ENCODE results near the gene RNF214. TPM values are rescaled to one million over a fixed set of nuclear protein-coding genes. Genes with fewer than 3 reads are reported as not detected.

RNF214 gene
- total and polyA plus RNA-seq, 2 of the 13 experiments (the other 11 are each of a cell fraction or from before 2014, with no cell fraction given): 10.7 to 12.6 TPM

GRCh38 chr11:117295438-117296137 is 63.1 kb downstream of the RNF214 start:
- H3K27me3 ChIP-seq (ENCODE audit: control insufficient read depth in 1 of 2, insufficient read depth in 2 of 2, low read length in 2 of 2): no peaks in the 10 kb centered on the region
- in situ Hi-C loops (cut with HindIII; ENCODE audit: extremely low pct_ligation_motif_present, low pct_unique_long_range_greater_than_20kb) (no loop called here), intact Hi-C loops (cut with micrococcal nuclease; ENCODE audit: unreplicated experiment) (no loop called here)
- no TSS peak for BruUV-seq (replicated peaks)
- H3K36me3 ChIP-seq (replicated peaks in 1 of 2; ENCODE audit: control insufficient read depth in 1 of 2, insufficient read depth in 2 of 2, low read length in 2 of 2): peaks cover 0 to 12% of the 10 kb centered on the region in 2 experiments; a peak in 3 of 5 replicates
- H3K9me3 ChIP-seq (ENCODE audit: low read length): no peaks in the 10 kb centered on the region
- DNase-seq (ENCODE audit: low spot score) (no peak), FAIRE-seq (no peak), ATAC-seq (no peak)
- POLR2A ChIA-PET: interaction anchor here (0.7 kb wide), 1 partner anchor 491 kb away, joined by 3 read pairs; no protein-coding TSS in a partner anchor
- CTCF ChIA-PET (ENCODE audit: low intra/inter-chr PET ratio, low total read pairs): no interaction called here
- no peak overlapping the region for H3K4me2 ChIP-seq (ENCODE audit: low read depth, low read length)
- no peak overlapping the region for H3K9ac ChIP-seq (ENCODE audit: insufficient read depth, low read depth, low read length)
- no peak overlapping the region for H3K27ac ChIP-seq (ENCODE audit: extremely low read length, insufficient read depth, low read length)
- no peaks in the 10 kb centered on the region for H4K20me1 ChIP-seq (ENCODE audit: insufficient read depth, low read length)
- H2AFZ ChIP-seq (ENCODE audit: low read length): no peak overlapping the region
- WGBS (ENCODE audit: low lambda C conversion rate): 91% methylated on average over 7 of the region's 9 CpGs
- no peak for TF ChIP-seq ETV6 (CRISPR knock-in tag; conservative IDR thresholded peaks at IDR 0.05)
- no peak for TF ChIP-seq HNRNPL (IDR thresholded peaks at IDR 0.05; ENCODE audit: low read depth, low read length)
- TF ChIP-seq ZNF607 (CRISPR knock-in tag; IDR thresholded peaks at IDR 0.05; ENCODE audit: borderline replicate concordance): no peak
- no peak for TF ChIP-seq ZNF331 (CRISPR knock-in tag; IDR thresholded peaks at IDR 0.05)
- TF ChIP-seq TMF1 (CRISPR knock-in tag; IDR thresholded peaks at IDR 0.05; ENCODE audit: low read depth): no peak
- TF ChIP-seq ZNF597 (CRISPR knock-in tag; IDR thresholded peaks at IDR 0.05): no peak
- H3K79me2 ChIP-seq (ENCODE audit: insufficient read depth, low read length): peaks cover 2% of the 10 kb centered on the region
- peaks cover 25% of the 10 kb centered on the region for H3K4me1 ChIP-seq (ENCODE audit: insufficient read depth, low read length)
- H3K4me3 ChIP-seq (replicated peaks in 1 of 3; ENCODE audit: insufficient read depth in 1 of 3, low read depth in 2 of 3, low read length in 3 of 3): no peak overlapping the region

- CTCF ChIA-PET (ENCODE audit: low intra/inter-chr PET ratio, low total read pairs): no interaction called here
- POLR2A ChIA-PET: no interaction called here
- no peaks in the 10 kb centered on the region for H4K20me1 ChIP-seq (ENCODE audit: insufficient read depth, low read length)
- H3K9ac ChIP-seq (ENCODE audit: insufficient read depth, low read depth, low read length): no peak overlapping the region
- H3K36me3 ChIP-seq (replicated peaks in 1 of 2; ENCODE audit: control insufficient read depth in 1 of 2, insufficient read depth in 2 of 2, low read length in 2 of 2): peaks cover 0 to 7% of the 10 kb centered on the region in 2 experiments; a peak in 2 of 5 replicates
- H3K27me3 ChIP-seq (ENCODE audit: control insufficient read depth in 1 of 2, insufficient read depth in 2 of 2, low read length in 2 of 2): no peaks in the 10 kb centered on the region
- intact Hi-C loops (cut with micrococcal nuclease; ENCODE audit: unreplicated experiment) (no loop called here), in situ Hi-C loops (cut with HindIII; ENCODE audit: extremely low pct_ligation_motif_present, low pct_unique_long_range_greater_than_20kb) (no loop called here)
- H3K4me3 ChIP-seq (replicated peaks in 1 of 3; ENCODE audit: insufficient read depth in 1 of 3, low read depth in 2 of 3, low read length in 3 of 3): no peak overlapping the region
- H3K79me2 ChIP-seq (ENCODE audit: insufficient read depth, low read length): peaks cover 2% of the 10 kb centered on the region
- BruUV-seq (replicated peaks): no TSS peak
- no peak overlapping the region for H2AFZ ChIP-seq (ENCODE audit: low read length)
- FAIRE-seq: no peak
- 98% methylated on average over 6 of the region's 6 CpGs for WGBS (ENCODE audit: low lambda C conversion rate)
- H3K9me3 ChIP-seq (ENCODE audit: low read length): no peaks in the 10 kb centered on the region
- no peak for ATAC-seq
- no peak for DNase-seq (ENCODE audit: low spot score)
- H3K4me2 ChIP-seq (ENCODE audit: low read depth, low read length): no peak overlapping the region
- H3K4me1 ChIP-seq (ENCODE audit: insufficient read depth, low read length): peaks cover 38% of the 10 kb centered on the region
- no peak overlapping the region for H3K27ac ChIP-seq (ENCODE audit: extremely low read length, insufficient read depth, low read length)
- TF ChIP-seq ZSCAN9 (CRISPR knock-in tag; IDR thresholded peaks at IDR 0.05; ENCODE audit: borderline replicate concordance) (no peak), MAX (IDR thresholded peaks at IDR 0.05) (no peak), MTF2 (CRISPR knock-in tag; IDR thresholded peaks at IDR 0.05; ENCODE audit: borderline replicate concordance) (no peak), SRSF9 (IDR thresholded peaks at IDR 0.05; ENCODE audit: borderline replicate concordance, insufficient read depth, low read depth, low read length, poor library complexity, severe bottlenecking) (no peak), NAIF1 (CRISPR knock-in tag; IDR thresholded peaks at IDR 0.05; ENCODE audit: borderline replicate concordance) (no peak), ZNF430 (CRISPR knock-in tag; IDR thresholded peaks at IDR 0.05) (no peak), MTF1 (CRISPR knock-in tag; IDR thresholded peaks at IDR 0.05) (no peak)
Observed at GRCh38 chr11:117296881-117297280, 64.4 kb downstream of the RNF214 start.

Measured in HepG2 (cell line).